CD4-positive, alpha-beta memory T cell (primary cell): ENCODE results near the gene HINT2. TPM values are rescaled to one million over a fixed set of nuclear protein-coding genes. Genes with fewer than 3 reads are reported as not detected.

Experiments
- CTCF ChIA-PET: fragments of 350-600 bp; sonication (Branson Sonifier 250); formaldehyde crosslinking; loops from one replicate; lab custom pipeline; 2021; ENCODE audit warnings: inconsistent platforms; ENCODE audit not compliant: partially characterized antibody; lab: Charles Lee
- POLR2A ChIA-PET: fragments of 350-600 bp; sonication (Branson Sonifier 250); formaldehyde crosslinking; loops from one replicate; lab custom pipeline; 2021; ENCODE audit not compliant: partially characterized antibody; lab: Charles Lee
- DNase-seq, 5 donors: peaks; one replicate each; pipeline versions ENCODE4 v3.0.0 to v3.0.0-alpha.2; 2020 to 2022; ENCODE audit warnings: mixed read lengths in 1 of 5
- H3K27ac ChIP-seq: one replicate; pipeline ENCODE4 v1.7.0; 2013; ENCODE audit warnings: low read depth, low read length
- H3K27me3 ChIP-seq: 2 replicates; pipeline ENCODE4 v1.7.0; 2013; ENCODE audit warnings: mild to moderate bottlenecking, low read length, moderate library complexity; ENCODE audit not compliant: insufficient read depth
- H3K36me3 ChIP-seq: 2 replicates; pipeline ENCODE4 v1.7.0; 2013; ENCODE audit warnings: mild to moderate bottlenecking, low read length, moderate library complexity; ENCODE audit not compliant: insufficient read depth
- H3K4me1 ChIP-seq: 2 replicates; pipeline ENCODE4 v1.7.0; 2013; ENCODE audit warnings: mild to moderate bottlenecking, low read length, moderate library complexity; ENCODE audit not compliant: insufficient read depth
- H3K4me3 ChIP-seq, 2 donors: one replicate each; pipeline ENCODE4 v1.7.0; 2013; ENCODE audit warnings: low read length in 2 of 2, mild to moderate bottlenecking in 1 of 2
- H3K9me3 ChIP-seq, 2 donors: one replicate each; pipeline ENCODE4 v1.7.0; 2013; ENCODE audit warnings: low read length in 2 of 2, control low read depth in 1 of 2; ENCODE audit not compliant: control insufficient read depth in 1 of 2
- H3K27ac Mint-ChIP-seq, 7 donors: one replicate each; pipeline ENCODE4 v1.8.0; 2020 to 2021; ENCODE audit warnings: mixed read lengths in 7 of 7, mild to moderate bottlenecking in 6 of 7, inconsistent platforms in 3 of 7, moderate library complexity in 3 of 7
- H3K27me3 Mint-ChIP-seq, 2 donors: one replicate each; pipeline ENCODE4 v1.8.0; 2020 to 2021; ENCODE audit warnings: mixed read lengths in 2 of 2
- H3K36me3 Mint-ChIP-seq, 2 donors: one replicate each; pipeline ENCODE4 v1.8.0; 2020 to 2021; ENCODE audit warnings: mixed read lengths in 2 of 2, inconsistent platforms in 1 of 2, mild to moderate bottlenecking in 1 of 2
- H3K4me1 Mint-ChIP-seq, 4 donors: one replicate each; pipeline ENCODE4 v1.8.0; 2020 to 2021; ENCODE audit warnings: mixed read lengths in 4 of 4, mild to moderate bottlenecking in 1 of 4
- H3K4me3 Mint-ChIP-seq, 8 donors: one replicate each; pipeline ENCODE4 v1.8.0; 2020 to 2021; ENCODE audit warnings: mixed read lengths in 8 of 8, mild to moderate bottlenecking in 7 of 8, moderate library complexity in 6 of 8, inconsistent platforms in 3 of 8
- H3K9me3 Mint-ChIP-seq, 8 donors: one replicate each; pipeline ENCODE4 v1.8.0; 2020 to 2021; ENCODE audit warnings: mixed read lengths in 8 of 8, mild to moderate bottlenecking in 5 of 8, inconsistent platforms in 3 of 8, moderate library complexity in 1 of 8
- intact Hi-C: fragments of 100-400 bp; cut with micrococcal nuclease; formaldehyde crosslinking; loops from one replicate; pipeline ENCODE4 v1.15.1; 2023
- polyA plus RNA-seq, 2 donors: library from polyadenylated mRNA; unstranded; fragments of 300-500 nt; fragmentation: Illumina TruSeq; gene quantifications; one replicate each; pipeline ENCODE4 v1.2.3, GENCODE V29; 2021
- total RNA-seq, 2 experiments: library from RNA; stranded (reverse); gene quantifications; one replicate each; pipeline ENCODE4 v1.2.3, GENCODE V29; 2021

HINT2 gene
- total RNA-seq (10 to 100 TPM; 22.9 to 30.2 TPM), polyA plus RNA-seq (100 to 1,000 TPM in 1 of 2 donors, 10 to 100 TPM in 1; 75.4 to 111 TPM)

GRCh38 chr9:35814841-35815543 lies at the start of gene HINT2:
Gene HINT2 (minus strand): TSS chr9:35815042. CDS start chr9:35814979, 63 bp downstream.
- intact Hi-C loops = loop anchor here (1.0 to 10.0 kb wide), 8 partner anchors 14 to 1150 kb away; partner anchors contain the start of genes CCL27, FANCG, RNF38 and TMEM8B
- Mint-ChIP-seq H3K4me3 (peak within 1 kb of the TSS; percentile 89 to 98 (median 95)), H3K27ac (peak within 1 kb of the TSS; percentile 91 to 98 (median 96)), H3K27me3 (no peaks in the 10 kb centered on the region), H3K9me3 (peaks cover 0 to 3% (median 0%) of the 10 kb centered on the region in 8 donors), H3K36me3 (peaks cover 0 to 17% of the 10 kb centered on the region in 2 donors), H3K4me1 (peaks cover 20 to 50% (median 36%) of the 10 kb centered on the region in 4 donors)
- H3K27ac ChIP-seq = peak within 1 kb of the TSS; percentile 70
- H3K4me3 ChIP-seq = peak within 1 kb of the TSS; percentile 95 to 100
- ChIA-PET POLR2A (interaction anchor here (0.9 to 4.9 kb wide), 13 partner anchors 10 to 700 kb away, joined by 3 to 47 read pairs (median 5); partner anchors contain the start of genes ATOSB, CCDC107, CREB3 and FAM221B), CTCF (interaction anchor here (0.8 to 5.6 kb wide), 8 partner anchors 9 to 157 kb away, joined by 3 to 58 read pairs (median 4); partner anchors contain the start of genes CCDC107, FAM221B, RMRP and TLN1)
- no peaks in the 10 kb centered on the region for H3K27me3 ChIP-seq
- H3K4me1 ChIP-seq = peaks cover 34% of the 10 kb centered on the region
- peak; percentile 96 to 99 (median 98) for DNase-seq
- H3K9me3 ChIP-seq = no peaks in the 10 kb centered on the region
- no peaks in the 10 kb centered on the region for H3K36me3 ChIP-seq

GRCh38 chr9:35863583-35863982 lies 48.7 kb upstream of the HINT2 start:
- Histone ChIP-seq H3K9me3 (no peaks in the 10 kb centered on the region), H3K27me3 (peaks cover 5% of the 10 kb centered on the region), H3K27ac (no peak overlapping the region), H3K4me3 (no peak overlapping the region), H3K4me1 (no peaks in the 10 kb centered on the region), H3K36me3 (no peaks in the 10 kb centered on the region)
- CTCF ChIA-PET = interaction anchor here (1.0 kb wide), 1 partner anchor 73 kb away, joined by 3 read pairs; no protein-coding TSS in a partner anchor
- Mint-ChIP-seq H3K4me1 (peaks cover 0 to 2% (median 0%) of the 10 kb centered on the region in 4 donors), H3K9me3 (no peaks in the 10 kb centered on the region), H3K27me3 (peaks cover 10 to 13% of the 10 kb centered on the region in 2 donors), H3K4me3 (no peak overlapping the region), H3K27ac (no peak overlapping the region), H3K36me3 (no peaks in the 10 kb centered on the region)
- intact Hi-C loops = no loop called here
- POLR2A ChIA-PET = no interaction called here
- no peak for DNase-seq

DNA sequence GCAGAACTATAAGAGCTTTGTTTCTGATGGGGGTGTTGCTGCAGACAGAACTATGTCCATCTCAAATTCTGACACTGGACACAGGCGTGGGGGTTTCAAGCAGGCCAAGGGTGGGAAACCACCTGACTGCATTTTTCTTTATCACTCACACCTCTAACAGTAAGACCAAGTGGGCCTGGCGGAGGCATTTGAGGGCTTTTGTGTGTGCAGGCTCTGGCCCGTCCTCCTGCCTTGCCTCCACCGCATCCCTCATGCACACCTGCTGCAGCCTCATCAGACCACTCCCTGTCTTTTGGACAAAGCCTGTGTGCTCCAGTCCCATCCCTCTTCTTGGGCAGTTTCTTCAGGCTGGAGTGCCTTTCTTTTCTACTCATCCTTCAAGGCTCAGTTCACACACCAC lies 47.5 kb upstream of the HINT2 start:
- H3K4me1 Mint-ChIP-seq = peaks cover 0 to 2% (median under 1%) of the 10 kb centered on the region in 4 donors
- DNase-seq = no peak
- H3K27ac Mint-ChIP-seq = no peak overlapping the region
- ChIA-PET POLR2A (no interaction called here), CTCF (interaction anchor here (0.7 kb wide), 1 partner anchor 20 kb away, joined by 3 read pairs; no protein-coding TSS in a partner anchor)
- H3K9me3 ChIP-seq = no peaks in the 10 kb centered on the region
- intact Hi-C loops = no loop called here
- H3K27me3 Mint-ChIP-seq = peaks cover 11 to 13% of the 10 kb centered on the region in 2 donors
- no peaks in the 10 kb centered on the region for H3K36me3 ChIP-seq
- peaks cover 5% of the 10 kb centered on the region for H3K27me3 ChIP-seq
- no peaks in the 10 kb centered on the region for H3K4me1 ChIP-seq
- H3K27ac ChIP-seq = no peak overlapping the region
- H3K4me3 Mint-ChIP-seq = no peak overlapping the region
- H3K4me3 ChIP-seq = no peak overlapping the region
- H3K9me3 Mint-ChIP-seq = peaks cover 0 to 2% (median 0%) of the 10 kb centered on the region in 8 donors
- no peaks in the 10 kb centered on the region for H3K36me3 Mint-ChIP-seq

GRCh38 chr9:35861161-35861897 lies 46.5 kb upstream of the HINT2 start:
- H3K27me3 ChIP-seq = peaks cover 5% of the 10 kb centered on the region
- intact Hi-C loops = no loop called here
- no peaks in the 10 kb centered on the region for H3K9me3 ChIP-seq
- H3K27ac Mint-ChIP-seq = peak overlapping the region in 1 of 7 donors; percentile 59
- ChIA-PET CTCF (interaction anchor here (0.7 kb wide), 1 partner anchor 21 kb away, joined by 3 read pairs; no protein-coding TSS in a partner anchor), POLR2A (no interaction called here)
- peaks cover 0 to 3% (median 1%) of the 10 kb centered on the region in 4 donors for H3K4me1 Mint-ChIP-seq
- H3K4me3 ChIP-seq = no peak overlapping the region
- no peaks in the 10 kb centered on the region for H3K4me1 ChIP-seq
- no peak for DNase-seq
- peaks cover 0 to 2% (median 0%) of the 10 kb centered on the region in 8 donors for H3K9me3 Mint-ChIP-seq
- no peaks in the 10 kb centered on the region for H3K36me3 ChIP-seq
- no peak overlapping the region for H3K4me3 Mint-ChIP-seq
- no peak overlapping the region for H3K27ac ChIP-seq
- peaks cover 13 to 16% of the 10 kb centered on the region in 2 donors for H3K27me3 Mint-ChIP-seq
- no peaks in the 10 kb centered on the region for H3K36me3 Mint-ChIP-seq

DNA sequence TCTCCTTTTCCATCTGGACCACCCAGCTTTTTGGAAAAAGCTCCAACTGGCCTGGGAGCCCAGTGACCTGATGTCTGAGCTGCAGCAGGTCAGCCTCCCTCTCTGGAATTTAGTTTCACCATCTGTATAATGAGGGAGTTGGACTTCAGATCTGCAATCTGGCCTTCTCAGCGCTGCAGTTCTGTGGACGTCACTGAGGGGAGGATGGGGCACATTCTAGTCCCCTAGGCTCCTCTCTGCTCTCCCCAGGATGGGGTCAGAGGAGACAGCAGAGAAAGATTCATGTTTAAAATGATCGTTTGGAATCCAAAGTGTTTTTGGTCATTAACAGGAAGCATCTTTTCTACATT lies 45.1 kb upstream of the HINT2 start:
- H3K4me1 Mint-ChIP-seq = peaks cover 0 to 3% (median 1%) of the 10 kb centered on the region in 4 donors
- H3K9me3 Mint-ChIP-seq = peaks cover 0 to 2% (median 0%) of the 10 kb centered on the region in 8 donors
- no peak overlapping the region for H3K27ac ChIP-seq
- peaks cover 13 to 16% of the 10 kb centered on the region in 2 donors for H3K27me3 Mint-ChIP-seq
- H3K4me3 ChIP-seq = no peak overlapping the region
- intact Hi-C loops = no loop called here
- no peaks in the 10 kb centered on the region for H3K4me1 ChIP-seq
- no peak overlapping the region for H3K4me3 Mint-ChIP-seq
- DNase-seq = no peak
- H3K9me3 ChIP-seq = no peaks in the 10 kb centered on the region
- H3K27me3 ChIP-seq = peaks cover 5% of the 10 kb centered on the region
- CTCF ChIA-PET = interaction anchor here (0.7 to 1.2 kb wide), 3 partner anchors 18 to 70 kb away, joined by 3 to 5 read pairs (median 3); no protein-coding TSS in a partner anchor
- H3K36me3 ChIP-seq = no peaks in the 10 kb centered on the region
- POLR2A ChIA-PET = no interaction called here
- no peaks in the 10 kb centered on the region for H3K36me3 Mint-ChIP-seq
- no peak overlapping the region for H3K27ac Mint-ChIP-seq

GRCh38 chr9:35859310-35859989 lies 44.6 kb upstream of the HINT2 start:
- peak overlapping the region in 2 of 7 donors; percentile 1 to 31 for H3K27ac Mint-ChIP-seq
- no peak overlapping the region for H3K4me3 ChIP-seq
- intact Hi-C loops = no loop called here
- peak overlapping the region in 1 of 8 donors; percentile 32 for H3K4me3 Mint-ChIP-seq
- H3K27ac ChIP-seq = no peak overlapping the region
- ChIA-PET POLR2A (no interaction called here), CTCF (interaction anchor here (0.7 to 1.4 kb wide), 3 partner anchors 23 to 69 kb away, joined by 3 to 5 read pairs (median 3); no protein-coding TSS in a partner anchor)
- H3K9me3 ChIP-seq = no peaks in the 10 kb centered on the region
- peaks cover 0 to 2% (median 0%) of the 10 kb centered on the region in 8 donors for H3K9me3 Mint-ChIP-seq
- H3K36me3 ChIP-seq = no peaks in the 10 kb centered on the region
- no peaks in the 10 kb centered on the region for H3K4me1 ChIP-seq
- peaks cover 0 to 3% (median 1%) of the 10 kb centered on the region in 4 donors for H3K4me1 Mint-ChIP-seq
- H3K27me3 ChIP-seq = peaks cover 3% of the 10 kb centered on the region
- H3K27me3 Mint-ChIP-seq = peaks cover 12 to 16% of the 10 kb centered on the region in 2 donors
- DNase-seq = no peak
- H3K36me3 Mint-ChIP-seq = no peaks in the 10 kb centered on the region
